ENCODE measurements around the gene ZSCAN30. TPM values are rescaled to one million over a fixed set of nuclear protein-coding genes. Genes with fewer than 3 reads are reported as not detected.
"Not testable (repeated sequence)": the region's sequence is repeated elsewhere in the genome, so short reads cannot be mapped to it uniquely, and the experiment has no call there.

The ZSCAN30 gene
- total and polyA plus RNA-seq, 2 donors (not counting 3 experiments of a cell fraction or from before 2014, with no cell fraction given) = 6.7 to 18.0 TPM

- dilution Hi-C loops (cut with MboI; ENCODE audit: extremely low pct_ligation_motif_present, low sequenced_read_pairs) = no loop called here
- Histone ChIP-seq H3K27me3 (ENCODE audit: control insufficient read depth in 2 of 2, insufficient read depth in 2 of 2, low read length in 2 of 2) (peaks cover 3 to 10% of the 10 kb centered on the region in 2 experiments), H3K4me2 (ENCODE audit: insufficient read depth, low read length) (no peak overlapping the region), H3K79me2 (ENCODE audit: control insufficient read depth, insufficient read depth, low read length) (no peaks in the 10 kb centered on the region), H4K20me1 (replicated peaks; ENCODE audit: control insufficient read depth, extremely low read depth, insufficient read depth, low read length) (no peaks in the 10 kb centered on the region), H2AFZ (ENCODE audit: low read depth, low read length) (no peak overlapping the region), H3K27ac (ENCODE audit: insufficient read depth, low read depth, low read length) (no peak overlapping the region), H3K4me3 (replicated peaks in 1 of 3; ENCODE audit: insufficient read depth in 1 of 3, low read depth in 1 of 3, low read length in 3 of 3) (no peak overlapping the region), H3K4me1 (ENCODE audit: control insufficient read depth, extremely low read depth, insufficient read depth, low read length) (no peaks in the 10 kb centered on the region), H3K9ac (replicated peaks; ENCODE audit: extremely low read depth, insufficient read depth, low read length) (no peak overlapping the region), H3K9me1 (replicated peaks; ENCODE audit: control insufficient read depth, extremely low read depth, insufficient read depth, low read length) (no peaks in the 10 kb centered on the region), H3K36me3 (ENCODE audit: control insufficient read depth in 2 of 2, extremely low read depth in 1 of 2, insufficient read depth in 2 of 2, low read length in 2 of 2) (no peaks in the 10 kb centered on the region), H3K9me3 (replicated peaks; ENCODE audit: control insufficient read depth, insufficient read depth, low read length) (no peaks in the 10 kb centered on the region)
- no TSS peak for BruUV-seq (replicated peaks)
- CTCF ChIA-PET = no interaction called here
- no peak for FAIRE-seq
- TF ChIP-seq GATA2 (IDR thresholded peaks at IDR 0.05; ENCODE audit: insufficient read depth, insufficient read length, low read depth, low read length) (no peak), JUN (IDR thresholded peaks at IDR 0.05; ENCODE audit: borderline replicate concordance, insufficient read depth, insufficient read length, low read depth) (no peak), MAX (IDR thresholded peaks at IDR 0.05; ENCODE audit: insufficient read depth, insufficient read length) (no peak), CTCF (IDR thresholded peaks at IDR 0.05; ENCODE audit: extremely low read depth in 1 of 2, insufficient read depth in 1 of 2, low read depth in 1 of 2, low read length in 2 of 2) (no peak), EZH2 (IDR thresholded peaks at IDR 0.05; ENCODE audit: borderline replicate concordance, low read depth, low read length, severe bottlenecking) (no peak), MYC (IDR thresholded peaks at IDR 0.05; ENCODE audit: low read depth, low read length) (no peak), POLR2AphosphoS5 (IDR thresholded peaks at IDR 0.05; ENCODE audit: insufficient read depth, low read depth, low read length) (no peak), FOS (IDR thresholded peaks at IDR 0.05; ENCODE audit: borderline replicate concordance, insufficient read depth, low read length) (no peak), POLR2A (IDR thresholded peaks at IDR 0.05; ENCODE audit: low read depth, low read length) (no peak)
- intact Hi-C loops (cut with micrococcal nuclease) = loop anchor here (2.0 kb wide), 1 partner anchor 18 kb away; no protein-coding TSS in a partner anchor
- DNase-seq (ENCODE audit: low read depth, low spot score) = no peak
- POLR2A ChIA-PET = no interaction called here
Observed at GRCh38 chr18:35215026-35215425, 75.0 kb downstream of the ZSCAN30 start.

GRCh38 chr18:35205746-35206458 lies 84.1 kb downstream of the ZSCAN30 start:
- FAIRE-seq; H3K36me3 ChIP-seq (ENCODE audit: control insufficient read depth in 2 of 2, extremely low read depth in 1 of 2, insufficient read depth in 2 of 2, low read length in 2 of 2): not testable (repeated sequence)

More at GRCh38 chr18:35205746-35206458, 84.1 kb downstream of the ZSCAN30 start:
- H3K9me3 ChIP-seq (replicated peaks; ENCODE audit: control insufficient read depth, insufficient read depth, low read length); POLR2A ChIA-PET; H3K27me3 ChIP-seq (ENCODE audit: control insufficient read depth in 2 of 2, insufficient read depth in 2 of 2, low read length in 2 of 2); dilution Hi-C loops (cut with MboI; ENCODE audit: extremely low pct_ligation_motif_present, low sequenced_read_pairs); CTCF ChIA-PET; H3K4me2 ChIP-seq (ENCODE audit: insufficient read depth, low read length); H3K4me3 ChIP-seq (replicated peaks in 1 of 3; ENCODE audit: insufficient read depth in 1 of 3, low read depth in 1 of 3, low read length in 3 of 3); H3K27ac ChIP-seq (ENCODE audit: insufficient read depth, low read depth, low read length); H4K20me1 ChIP-seq (replicated peaks; ENCODE audit: control insufficient read depth, extremely low read depth, insufficient read depth, low read length); H3K9ac ChIP-seq (replicated peaks; ENCODE audit: extremely low read depth, insufficient read depth, low read length); BruUV-seq (replicated peaks); intact Hi-C loops (cut with micrococcal nuclease); H3K79me2 ChIP-seq (ENCODE audit: control insufficient read depth, insufficient read depth, low read length); H2AFZ ChIP-seq (ENCODE audit: low read depth, low read length); H3K9me1 ChIP-seq (replicated peaks; ENCODE audit: control insufficient read depth, extremely low read depth, insufficient read depth, low read length); H3K4me1 ChIP-seq (ENCODE audit: control insufficient read depth, extremely low read depth, insufficient read depth, low read length); DNase-seq (ENCODE audit: low read depth, low spot score): not testable (repeated sequence)

Measured in endothelial cell of umbilical vein (primary cell).